Stomach (tissue), 4 donors: ENCODE data around the gene LAMB4.

ENCODE experiments used
- CTCF ChIP-seq, 7 experiments: fragments of 450-650 bp in 4 of 7; fragments of 200-600 bp in 3 of 7; sonication (generic) in 3 of 7; IDR thresholded peaks; one replicate each; pipeline ENCODE4 v1.5.1; 2016 to 2019; ENCODE audit warnings: antibody characterized with exemption in 7 of 7, control low read depth in 2 of 7, mild to moderate bottlenecking in 1 of 7
- POLR2A ChIP-seq, 4 donors: fragments of 450-650 bp; IDR thresholded peaks; one replicate each; pipeline ENCODE4 v1.6.1; 2016; ENCODE audit warnings: antibody characterized with exemption in 4 of 4, control low read depth in 2 of 4, mild to moderate bottlenecking in 1 of 4, moderate library complexity in 1 of 4

GRCh38 chr7:108062250-108063014, 67.7 kb downstream of the LAMB4 start:
- TF ChIP-seq CTCF (IDR thresholded peaks at IDR 0.05): no peak
- TF ChIP-seq POLR2A (IDR thresholded peaks at IDR 0.05): no peak
